Forelimb muscle (tissue), 1 donor: Measurements from ENCODE around the gene LRRC14B. TPM values are rescaled to one million over a fixed set of nuclear protein-coding genes. Genes with fewer than 3 reads are reported as not detected.
"Not testable (repeated sequence)": the region's sequence is repeated elsewhere in the genome, so short reads cannot be mapped to it uniquely, and the experiment has no call there.

ENCODE experiments used
- DNase-seq: peaks from one replicate; pipeline ENCODE4 v3.0.0-alpha.2; 2013; ENCODE audit warnings: low read depth
- polyA plus RNA-seq: library from polyadenylated mRNA; unstranded; fragments of 120-200 nt; gene quantifications from one replicate; pipeline ENCODE4 v1.2.1, GENCODE V29; 2013; ENCODE audit not compliant: insufficient read length

Gene LRRC14B
- polyA plus RNA-seq, 1 donor: 31.4 TPM

DNA sequence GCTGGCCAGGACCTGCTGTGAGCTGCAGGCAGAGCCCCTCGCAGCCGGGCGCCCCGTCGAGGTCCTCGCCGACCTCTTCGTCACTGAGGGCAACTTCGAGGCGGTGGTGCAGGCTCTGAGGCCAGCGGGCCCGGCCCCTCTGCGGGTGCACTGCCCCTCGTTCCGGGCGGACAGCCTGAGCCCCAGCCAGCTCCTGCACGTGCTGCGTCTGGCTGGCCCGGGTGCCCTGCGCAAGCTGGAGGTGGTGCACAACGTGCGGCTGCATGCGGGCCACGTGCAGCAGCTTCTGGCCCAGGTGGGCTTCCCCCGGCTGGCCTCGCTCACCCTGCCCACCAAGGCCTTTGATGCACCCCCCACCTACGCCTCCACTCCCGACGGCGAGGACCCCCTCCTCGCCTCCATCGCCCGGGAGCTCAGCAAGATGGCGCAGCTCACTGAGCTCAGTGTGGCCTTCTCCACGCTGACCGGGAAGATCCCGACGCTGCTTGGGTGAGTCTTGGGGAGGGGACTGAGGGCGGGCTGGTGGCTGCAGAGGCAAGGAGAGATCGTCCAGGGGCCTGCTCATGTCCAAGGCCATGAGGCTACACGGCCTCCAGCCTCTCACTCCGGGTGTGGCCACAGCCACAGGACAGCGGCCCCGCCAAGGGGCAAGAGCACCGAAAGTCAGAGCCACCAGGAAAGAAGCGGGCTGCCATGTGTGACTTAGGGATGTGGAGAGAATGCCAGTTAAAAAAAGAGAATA lies 825 bp downstream of the LRRC14B start:
- no peak for DNase-seq

GRCh38 chr5:192691-192969 lies 1.3 kb downstream of the LRRC14B start:
- no peak for DNase-seq

- no peak for DNase-seq
Observed at GRCh38 chr5:192970-193831, 1.9 kb downstream of the LRRC14B start.

GRCh38 chr5:194102-194501 lies 2.8 kb downstream of the LRRC14B start:
- DNase-seq: no peak

- DNase-seq: no peak
Observed at GRCh38 chr5:194603-195209, 3.4 kb downstream of the LRRC14B start.

DNA sequence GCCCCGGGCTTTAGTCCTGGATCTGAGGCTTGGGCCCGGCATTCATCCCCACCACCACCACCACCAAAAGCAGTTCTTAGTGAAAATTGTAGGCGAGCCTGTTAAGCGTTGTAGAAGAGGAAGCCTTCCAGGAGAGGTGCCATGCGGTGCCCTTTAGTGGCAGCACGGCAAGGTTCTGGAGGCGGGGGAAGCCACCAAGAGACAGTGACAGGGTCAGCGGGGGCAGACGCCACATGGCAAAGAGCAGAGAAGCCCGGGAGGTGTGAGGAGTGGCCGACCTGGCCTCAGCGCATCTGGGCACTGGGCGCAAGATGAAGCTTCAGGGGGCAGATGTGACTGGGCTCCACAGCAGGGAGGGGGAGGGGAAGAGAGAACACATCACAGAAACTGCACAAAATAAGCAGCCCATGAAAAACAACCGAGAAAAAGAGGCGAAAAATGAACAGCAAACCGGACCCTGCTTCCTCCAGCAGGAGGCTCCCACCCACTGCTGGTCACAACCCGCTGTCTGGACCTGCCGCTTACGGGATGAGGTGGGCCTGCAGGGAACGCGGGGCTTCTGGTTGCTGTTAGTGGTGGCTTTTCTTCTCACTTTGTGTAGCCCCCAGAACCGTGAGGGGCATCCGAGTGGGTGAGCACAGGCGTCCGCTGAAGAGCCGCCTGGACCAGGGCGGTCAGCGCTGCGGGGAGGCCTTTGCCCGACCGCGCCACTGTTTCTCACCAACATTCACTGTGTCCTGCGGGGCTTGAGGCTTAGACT lies 4.3 kb downstream of the LRRC14B start:
- DNase-seq: no peak

DNA sequence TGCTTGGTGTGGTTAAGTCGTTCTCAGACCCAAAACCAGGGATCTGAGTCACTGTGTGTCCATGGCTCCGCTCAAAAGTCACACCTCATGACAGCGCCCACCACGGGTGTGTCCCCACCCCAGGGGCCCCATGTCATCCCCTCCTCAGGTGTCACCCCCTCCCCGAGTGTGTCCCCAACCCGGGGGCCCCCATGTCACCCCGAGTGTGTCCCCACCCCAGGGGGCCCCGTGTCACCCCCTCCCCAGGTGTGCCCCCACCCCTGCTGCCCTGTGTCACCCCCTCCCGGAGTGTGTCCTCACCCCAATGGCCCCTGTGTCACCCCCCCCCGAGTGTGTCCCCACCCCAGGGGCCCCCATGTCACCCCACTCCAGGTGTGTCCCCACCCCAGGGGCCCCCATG lies 5.1 kb downstream of the LRRC14B start:
- DNase-seq: no peak

DNA sequence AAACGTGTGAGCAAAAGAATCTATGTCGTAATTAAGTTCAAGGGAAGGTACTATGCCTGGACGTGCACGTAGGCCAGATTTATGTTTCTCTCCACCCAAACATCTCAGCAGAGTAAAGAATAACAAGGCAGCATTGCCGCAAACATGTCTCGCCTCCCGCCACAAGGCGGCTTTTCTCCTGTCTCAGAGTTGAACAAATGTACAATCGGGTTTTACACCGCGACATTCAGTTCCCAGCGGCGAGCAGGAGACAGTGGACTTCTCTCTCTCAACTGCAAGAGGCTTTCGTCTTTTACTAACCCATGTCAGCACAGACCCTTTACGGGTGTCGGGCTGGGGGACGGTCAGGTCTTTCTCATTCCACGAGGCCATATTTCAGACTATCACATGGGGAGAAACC lies 5.7 kb downstream of the LRRC14B start:
- not testable (repeated sequence) for DNase-seq

- DNase-seq: no peak
Observed at GRCh38 chr5:197892-198489, 6.7 kb downstream of the LRRC14B start.

- no peak for DNase-seq
Observed at GRCh38 chr5:198516-199196, 7.4 kb downstream of the LRRC14B start.

DNA sequence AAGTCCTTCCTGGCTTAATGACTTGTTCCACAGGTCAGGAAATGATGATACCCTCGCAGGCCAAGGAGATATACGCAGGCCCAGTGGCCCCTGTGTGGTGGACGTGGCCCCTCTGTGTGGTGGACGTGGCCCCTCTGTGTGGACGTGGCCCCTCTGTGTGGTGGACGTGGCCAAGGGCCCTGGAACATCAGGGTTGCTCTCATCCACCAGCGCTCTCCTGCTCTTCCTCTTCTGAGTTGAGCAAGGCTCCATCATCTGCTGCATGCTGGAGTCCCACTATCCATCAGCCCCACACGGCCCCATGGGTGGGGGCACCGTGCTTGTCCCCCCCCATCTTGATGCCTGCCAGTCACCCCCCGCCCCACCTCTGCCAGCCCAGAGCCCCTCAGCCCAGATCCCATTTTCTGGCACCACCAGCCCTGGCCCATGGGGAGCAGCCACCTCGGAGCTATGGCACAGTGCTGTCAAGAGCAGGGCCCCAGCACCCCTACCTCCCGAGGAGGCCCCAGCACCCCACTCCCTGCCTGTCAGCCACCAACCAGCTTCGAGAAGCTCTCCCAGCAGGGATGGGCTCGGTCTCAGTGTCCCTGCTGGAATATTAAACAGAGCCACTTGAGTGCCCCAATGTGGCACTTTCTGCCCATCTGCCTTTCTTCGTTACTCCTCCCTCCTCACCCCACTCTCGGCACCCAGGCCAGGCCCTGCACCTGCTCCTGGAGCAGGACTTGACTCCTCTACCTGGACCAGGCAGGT lies 8.1 kb downstream of the LRRC14B start:
- no peak for DNase-seq

DNA sequence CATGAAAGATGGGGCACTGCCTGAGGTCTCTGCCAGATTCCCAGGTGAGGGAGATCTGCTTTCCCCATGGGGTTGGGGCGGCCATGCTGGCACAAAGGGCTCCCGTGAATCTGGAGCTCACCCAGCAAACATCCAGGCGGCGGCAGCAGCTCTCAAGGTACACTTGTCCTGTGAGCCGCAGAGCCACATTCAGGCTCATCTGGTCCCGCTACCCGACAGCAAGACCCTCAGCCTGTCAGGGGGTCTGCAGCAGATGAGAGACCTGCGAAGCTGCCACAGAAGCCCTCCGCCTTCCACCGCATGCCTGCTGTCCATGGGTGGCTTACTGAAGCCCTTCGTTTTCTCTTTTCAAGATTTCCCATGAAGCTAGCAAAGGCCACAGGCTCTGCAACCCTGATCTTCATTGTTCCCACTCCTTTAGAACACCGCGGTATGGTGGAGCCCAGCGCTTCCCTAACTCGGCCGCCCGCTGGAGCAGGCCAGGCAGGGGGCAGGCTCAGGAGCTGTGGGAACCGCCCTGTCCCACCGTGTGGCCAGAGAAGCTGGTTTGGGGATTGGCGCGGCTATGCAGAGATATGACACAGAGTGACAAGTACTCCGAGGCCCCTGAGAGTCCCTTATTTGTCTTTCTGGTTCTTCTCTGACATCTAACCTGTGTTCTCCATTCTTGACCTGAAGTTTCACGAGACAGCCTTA lies 8.8 kb downstream of the LRRC14B start:
- no peak for DNase-seq

DNA sequence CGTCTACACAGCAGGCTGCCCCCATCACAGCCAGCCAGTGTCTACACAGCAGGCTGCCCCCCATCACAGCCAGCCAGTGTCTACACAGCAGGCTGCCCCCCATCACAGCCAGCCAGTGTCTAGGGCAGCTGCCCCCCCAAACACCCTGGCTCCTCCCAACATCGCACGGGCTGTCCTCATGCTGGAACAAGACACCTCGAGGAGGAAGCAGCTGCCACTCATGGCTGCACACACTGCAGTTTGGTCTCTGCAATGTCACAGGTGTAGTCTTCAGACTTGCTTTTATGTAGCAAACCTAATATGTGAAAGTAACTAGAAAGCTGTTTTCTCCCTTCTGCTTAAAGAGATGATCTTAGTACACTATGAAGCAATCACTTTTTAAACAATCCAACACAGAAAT lies 9.7 kb downstream of the LRRC14B start:
- DNase-seq: no peak

- no peak for DNase-seq
Observed at GRCh38 chr5:201672-202071, 10.4 kb downstream of the LRRC14B start.

- DNase-seq: no peak
Observed at GRCh38 chr5:203246-203930, 12.1 kb downstream of the LRRC14B start.

DNA sequence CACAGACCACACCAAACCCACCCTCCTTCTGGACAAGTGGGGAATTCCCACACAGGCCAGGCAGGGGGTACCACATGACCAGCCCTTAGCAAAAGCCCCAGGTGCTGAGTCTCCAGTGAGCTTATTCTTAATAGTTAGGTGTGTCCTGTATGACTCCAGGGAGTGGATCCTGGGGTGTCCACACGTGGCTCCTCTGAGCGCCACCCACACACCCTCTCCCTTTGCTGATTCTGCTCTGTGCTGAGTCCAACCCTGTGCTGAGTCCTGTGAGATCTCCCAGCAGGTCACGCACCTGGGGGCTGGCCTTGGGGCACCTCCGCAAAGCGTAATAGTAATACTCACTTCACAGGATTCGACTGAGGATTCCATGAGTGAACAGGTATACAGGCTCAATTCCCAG lies 12.7 kb downstream of the LRRC14B start:
- DNase-seq: no peak

DNA sequence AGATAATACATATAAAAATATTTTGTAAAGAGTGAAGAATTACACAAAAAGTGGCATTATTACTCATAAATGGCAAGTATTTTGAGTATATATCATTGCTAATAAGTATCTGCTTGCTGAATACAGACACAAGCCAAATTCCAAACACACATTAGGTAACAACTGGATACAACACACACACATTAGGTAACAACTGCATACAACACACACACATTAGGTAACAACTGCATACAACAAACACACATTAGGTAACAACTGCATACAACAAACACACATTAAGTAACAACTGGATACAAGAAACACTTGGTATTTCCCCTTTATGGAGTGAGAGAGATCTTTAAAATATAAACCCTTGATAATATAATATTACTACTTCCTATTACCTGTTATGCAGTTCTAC lies 13.2 kb downstream of the LRRC14B start:
- DNase-seq: no peak

GRCh38 chr5:204966-205670 lies 13.8 kb downstream of the LRRC14B start:
- no peak for DNase-seq

- no peak for DNase-seq
Observed at GRCh38 chr5:206406-206805, 15.1 kb downstream of the LRRC14B start.
